GM21423 (cell line): Measurements from ENCODE around the gene UACA.

ENCODE experiments used
- ATAC-seq: cut with Tn5 transposase; IDR thresholded peaks from one replicate; pipeline ENCODE4 v1.9.1; 2021; ENCODE audit warnings: mild to moderate bottlenecking, moderate library complexity; ENCODE audit not compliant: unreplicated experiment

UACA gene

GRCh38 chr15:70715840-70716485, 47.4 kb downstream of the UACA start:
- no peak for ATAC-seq

- ATAC-seq = no peak
These were observed 48.8 kb downstream of the UACA start for GRCh38 chr15:70714565-70714964.

- no peak for ATAC-seq
These were observed 49.3 kb downstream of the UACA start for GRCh38 chr15:70714015-70714414.

- ATAC-seq = no peak
These were observed 51.1 kb downstream of the UACA start for GRCh38 chr15:70712271-70712670.

- ATAC-seq = no peak
These were observed 52.6 kb downstream of the UACA start for GRCh38 chr15:70710714-70711113.

GRCh38 chr15:70708839-70709238, 54.5 kb downstream of the UACA start:
- no peak for ATAC-seq

- ATAC-seq = no peak
These were observed 55.6 kb downstream of the UACA start for GRCh38 chr15:70707686-70708300.

GRCh38 chr15:70704731-70705130, 58.6 kb downstream of the UACA start:
- ATAC-seq = no peak

GRCh38 chr15:70704166-70704565, 59.2 kb downstream of the UACA start:
- no peak for ATAC-seq

GRCh38 chr15:70703096-70703878, 60.1 kb downstream of the UACA start:
- ATAC-seq = no peak

- no peak for ATAC-seq
These were observed 60.8 kb downstream of the UACA start for GRCh38 chr15:70702584-70702983.

GRCh38 chr15:70701891-70702568, 61.3 kb downstream of the UACA start:
- ATAC-seq = no peak

GRCh38 chr15:70701171-70701570, 62.2 kb downstream of the UACA start:
- ATAC-seq = no peak

- ATAC-seq = no peak
These were observed 63.5 kb downstream of the UACA start for GRCh38 chr15:70699890-70700289.

- no peak for ATAC-seq
These were observed 64.4 kb downstream of the UACA start for GRCh38 chr15:70698836-70699390.

- no peak for ATAC-seq
These were observed 64.9 kb downstream of the UACA start for GRCh38 chr15:70698426-70698825.

GRCh38 chr15:70690491-70691276, 72.7 kb downstream of the UACA start:
- ATAC-seq = no peak

- no peak for ATAC-seq
These were observed 73.3 kb downstream of the UACA start for GRCh38 chr15:70690021-70690420.

GRCh38 chr15:70687482-70687881, 75.9 kb downstream of the UACA start:
- no peak for ATAC-seq

- no peak for ATAC-seq
These were observed 82.5 kb downstream of the UACA start for GRCh38 chr15:70680817-70681216.

- ATAC-seq = no peak
These were observed 83.5 kb downstream of the UACA start for GRCh38 chr15:70679919-70680231.
